ENCODE data around the gene PRKG2. TPM values are rescaled to one million over a fixed set of nuclear protein-coding genes. Genes with fewer than 3 reads are reported as not detected.

PRKG2 gene
- total RNA-seq, 2 experiments from 2014 or later, result 0.05 to 0.14 TPM

DNA sequence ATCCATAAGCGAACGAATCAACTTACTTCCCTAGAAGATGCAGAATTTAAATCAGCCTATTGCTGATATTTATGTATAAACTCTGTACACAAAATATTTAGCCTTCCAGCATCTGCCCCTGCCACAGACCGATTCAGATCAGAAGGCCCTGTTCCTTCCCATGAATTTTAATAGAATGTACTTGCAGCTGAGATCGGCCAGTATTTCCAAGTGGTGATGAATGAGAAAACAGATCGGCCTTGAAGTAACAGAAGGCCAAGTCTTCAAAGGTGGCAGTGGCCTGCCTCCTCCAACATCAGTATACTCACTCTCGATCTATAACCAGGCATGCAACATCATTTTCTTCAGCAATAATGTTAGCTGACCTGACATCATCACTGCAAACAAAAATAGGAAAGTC, 66.4 kb downstream of the PRKG2 start:
- no peaks in the 10 kb centered on the region for H3K27me3 Mint-ChIP-seq
- ChIA-PET CTCF (interaction anchor here (0.6 to 1.5 kb wide), 2 partner anchors 10 to 14 kb away, joined by 3 to 5 read pairs; no protein-coding TSS in a partner anchor), POLR2A (no interaction called here)
- ATAC-seq (no peak), DNase-seq (no peak)
- H3K9me3 Mint-ChIP-seq (ENCODE audit: low read depth), result no peaks in the 10 kb centered on the region
- no peak overlapping the region for H3K27ac Mint-ChIP-seq
- H3K4me1 Mint-ChIP-seq, result no peaks in the 10 kb centered on the region
- no peak overlapping the region for H3K4me3 Mint-ChIP-seq
- H3K36me3 Mint-ChIP-seq (ENCODE audit: low read depth), result no peaks in the 10 kb centered on the region
- intact Hi-C loops (cut with DNase I, micrococcal nuclease), result no loop called here

DNA sequence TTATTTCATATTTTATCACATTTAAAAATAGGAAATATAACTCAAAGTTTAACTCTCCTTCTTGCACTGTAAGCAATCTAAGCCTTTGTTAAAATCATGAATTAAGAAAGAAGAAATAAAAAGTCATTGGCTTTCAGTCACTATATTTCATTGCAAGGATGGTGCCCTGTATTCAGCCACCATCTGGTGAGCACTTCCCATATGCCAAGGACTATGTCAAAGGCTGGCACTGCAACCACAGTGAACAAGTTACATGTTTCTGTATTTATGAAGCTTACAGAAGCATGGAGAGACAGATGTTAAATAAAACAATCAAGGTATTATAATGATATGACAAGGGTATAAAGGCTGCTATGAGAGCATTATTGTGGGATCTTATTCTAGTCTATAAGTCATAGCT, 68.6 kb downstream of the PRKG2 start:
- POLR2A ChIA-PET, result no interaction called here
- Mint-ChIP-seq H3K36me3 (ENCODE audit: low read depth) (no peaks in the 10 kb centered on the region), H3K4me3 (no peak overlapping the region), H3K4me1 (no peaks in the 10 kb centered on the region), H3K27ac (no peak overlapping the region), H3K27me3 (no peaks in the 10 kb centered on the region), H3K9me3 (ENCODE audit: low read depth) (no peaks in the 10 kb centered on the region)
- intact Hi-C loops (cut with DNase I, micrococcal nuclease), result no loop called here
- CTCF ChIA-PET, result no interaction called here
- no peak for DNase-seq
- no peak for ATAC-seq

GRCh38 chr4:81143183-81143582, 71.8 kb downstream of the PRKG2 start:
- POLR2A ChIA-PET, result no interaction called here
- no peaks in the 10 kb centered on the region for H3K4me1 Mint-ChIP-seq
- intact Hi-C loops (cut with DNase I, micrococcal nuclease), result no loop called here
- H3K27me3 Mint-ChIP-seq, result peaks cover 2% of the 10 kb centered on the region
- no peaks in the 10 kb centered on the region for H3K36me3 Mint-ChIP-seq (ENCODE audit: low read depth)
- no peak overlapping the region for H3K27ac Mint-ChIP-seq
- CTCF ChIA-PET, result no interaction called here
- no peak for ATAC-seq
- no peak overlapping the region for H3K4me3 Mint-ChIP-seq
- DNase-seq, result no peak
- no peaks in the 10 kb centered on the region for H3K9me3 Mint-ChIP-seq (ENCODE audit: low read depth)

GRCh38 chr4:81142744-81143143, 72.3 kb downstream of the PRKG2 start:
- no peak overlapping the region for H3K4me3 Mint-ChIP-seq
- H3K27ac Mint-ChIP-seq, result no peak overlapping the region
- H3K27me3 Mint-ChIP-seq, result peaks cover 2% of the 10 kb centered on the region
- no peaks in the 10 kb centered on the region for H3K4me1 Mint-ChIP-seq
- ChIA-PET POLR2A (no interaction called here), CTCF (no interaction called here)
- H3K36me3 Mint-ChIP-seq (ENCODE audit: low read depth), result no peaks in the 10 kb centered on the region
- DNase-seq (no peak), ATAC-seq (no peak)
- H3K9me3 Mint-ChIP-seq (ENCODE audit: low read depth), result no peaks in the 10 kb centered on the region
- intact Hi-C loops (cut with DNase I, micrococcal nuclease), result no loop called here

DNA sequence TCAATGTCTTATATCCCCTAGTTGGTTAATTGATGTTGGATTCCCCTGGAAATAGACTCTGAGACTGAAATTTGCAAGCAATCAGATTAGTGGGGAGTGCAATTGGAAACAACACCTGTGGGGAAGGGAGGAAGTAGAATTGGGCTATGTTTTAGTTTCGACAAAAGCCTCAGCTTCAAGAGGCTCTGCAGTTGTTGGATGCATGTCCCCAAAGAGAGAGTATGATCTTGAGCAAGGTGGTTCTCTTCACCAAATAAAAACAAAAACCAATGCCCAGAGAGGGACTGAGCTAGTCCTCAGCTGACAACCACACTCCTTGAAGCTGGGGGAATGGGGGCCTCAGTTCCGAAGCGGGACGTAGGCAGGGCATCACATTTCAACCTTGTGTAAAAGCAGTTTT, 77.1 kb downstream of the PRKG2 start:
- no peak overlapping the region for H3K27ac Mint-ChIP-seq
- H3K9me3 Mint-ChIP-seq (ENCODE audit: low read depth), result no peaks in the 10 kb centered on the region
- DNase-seq (no peak), ATAC-seq (no peak)
- CTCF ChIA-PET, result interaction anchor here (0.9 kb wide), 1 partner anchor 12 kb away, joined by 5 read pairs; no protein-coding TSS in a partner anchor
- H3K36me3 Mint-ChIP-seq (ENCODE audit: low read depth), result no peaks in the 10 kb centered on the region
- H3K4me1 Mint-ChIP-seq, result no peaks in the 10 kb centered on the region
- peaks cover 9% of the 10 kb centered on the region for H3K27me3 Mint-ChIP-seq
- H3K4me3 Mint-ChIP-seq, result no peak overlapping the region
- POLR2A ChIA-PET, result no interaction called here
- intact Hi-C loops (cut with DNase I, micrococcal nuclease), result no loop called here

- Mint-ChIP-seq H3K36me3 (ENCODE audit: low read depth) (no peaks in the 10 kb centered on the region), H3K9me3 (ENCODE audit: low read depth) (no peaks in the 10 kb centered on the region), H3K27ac (no peak overlapping the region), H3K27me3 (peaks cover 9% of the 10 kb centered on the region), H3K4me3 (no peak overlapping the region), H3K4me1 (no peaks in the 10 kb centered on the region)
- CTCF ChIA-PET, result no interaction called here
- intact Hi-C loops (cut with DNase I, micrococcal nuclease), result no loop called here
- ATAC-seq, result no peak
- POLR2A ChIA-PET, result no interaction called here
- no peak for DNase-seq
These were observed 77.6 kb downstream of the PRKG2 start for GRCh38 chr4:81137446-81137845.

DNA sequence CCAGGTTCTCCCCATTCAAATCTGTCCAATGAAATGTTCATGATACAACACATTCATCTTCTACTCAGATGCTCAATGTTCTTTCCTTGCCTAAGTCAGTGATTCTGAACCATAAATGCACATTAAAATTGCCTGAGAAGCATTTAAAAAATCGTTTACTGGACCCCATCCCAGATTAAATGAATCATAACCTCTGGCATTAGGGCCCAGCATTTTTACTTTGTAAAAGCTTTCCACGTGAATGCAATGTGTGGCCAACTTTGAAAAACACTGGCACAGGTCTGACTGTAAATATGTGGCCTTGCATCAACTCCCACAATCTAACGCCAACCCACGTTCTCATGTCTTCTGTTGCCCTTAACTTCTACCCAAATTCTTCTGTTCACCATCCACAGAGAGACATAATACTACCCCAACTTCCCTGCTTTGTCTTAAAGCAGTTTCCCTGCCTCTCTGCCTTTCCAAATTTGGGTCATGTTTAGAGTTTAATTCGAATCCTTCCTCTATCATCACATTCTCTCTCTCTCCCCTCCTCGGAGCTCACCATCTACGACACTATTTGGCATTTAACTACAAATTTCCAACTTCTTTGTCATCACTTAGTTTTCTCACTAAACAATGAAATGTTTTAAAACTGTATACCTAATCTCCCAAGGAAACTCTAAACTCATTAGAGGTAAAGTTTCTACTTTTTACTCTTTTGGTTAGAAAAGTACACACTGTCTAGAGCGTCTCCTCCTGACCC, 78.7 kb downstream of the PRKG2 start:
- no peak for DNase-seq
- CTCF ChIA-PET, result no interaction called here
- no peak overlapping the region for H3K27ac Mint-ChIP-seq
- no peak overlapping the region for H3K4me3 Mint-ChIP-seq
- POLR2A ChIA-PET, result no interaction called here
- peaks cover 11% of the 10 kb centered on the region for H3K27me3 Mint-ChIP-seq
- intact Hi-C loops (cut with DNase I, micrococcal nuclease), result no loop called here
- H3K9me3 Mint-ChIP-seq (ENCODE audit: low read depth), result no peaks in the 10 kb centered on the region
- ATAC-seq, result no peak
- no peaks in the 10 kb centered on the region for H3K4me1 Mint-ChIP-seq
- H3K36me3 Mint-ChIP-seq (ENCODE audit: low read depth), result no peaks in the 10 kb centered on the region

DNA sequence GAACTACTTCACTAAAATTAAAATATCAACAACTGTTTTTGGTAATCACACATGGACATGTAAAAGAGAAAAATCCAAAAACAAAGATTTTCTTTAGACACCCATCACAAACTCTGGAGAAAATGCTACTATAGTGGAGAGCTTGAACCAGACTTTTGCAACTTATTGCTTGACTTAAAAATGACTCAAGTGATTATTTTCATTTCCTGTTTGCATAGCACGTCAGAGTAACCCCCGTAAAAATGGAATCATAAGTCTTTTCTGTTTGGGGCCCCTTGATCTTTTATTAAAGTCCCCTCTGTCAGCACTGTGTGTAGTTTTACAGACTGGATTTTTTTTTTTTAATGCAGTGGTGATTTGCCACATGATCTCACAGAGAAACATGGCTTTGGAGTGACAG, 79.5 kb downstream of the PRKG2 start:
- Mint-ChIP-seq H3K9me3 (ENCODE audit: low read depth) (no peaks in the 10 kb centered on the region), H3K27ac (no peak overlapping the region), H3K36me3 (ENCODE audit: low read depth) (no peaks in the 10 kb centered on the region), H3K4me3 (no peak overlapping the region), H3K27me3 (peaks cover 14% of the 10 kb centered on the region), H3K4me1 (no peaks in the 10 kb centered on the region)
- intact Hi-C loops (cut with DNase I, micrococcal nuclease), result no loop called here
- POLR2A ChIA-PET, result no interaction called here
- no peak for DNase-seq
- CTCF ChIA-PET, result no interaction called here
- ATAC-seq, result no peak

DNA sequence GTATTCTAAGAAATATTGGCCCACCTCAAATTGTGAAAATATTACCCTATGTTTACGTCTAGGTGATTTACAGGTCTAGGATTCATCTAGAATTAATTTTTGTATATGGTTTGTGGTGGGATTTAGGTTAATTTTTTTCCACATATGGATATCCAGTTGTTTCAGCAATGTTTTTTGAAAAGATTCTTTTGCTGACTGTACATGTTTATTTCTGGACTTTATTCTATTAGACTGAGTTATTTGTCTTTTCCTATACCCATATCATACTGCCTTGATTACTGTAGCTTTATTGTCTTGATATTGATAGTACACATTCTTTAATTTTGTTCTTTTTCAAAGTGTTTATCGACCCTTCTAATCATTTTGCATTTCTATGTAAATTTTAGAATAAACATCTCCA, 83.5 kb downstream of the PRKG2 start:
- CTCF ChIA-PET, result no interaction called here
- Mint-ChIP-seq H3K4me3 (no peak overlapping the region), H3K27me3 (peaks cover 9% of the 10 kb centered on the region), H3K27ac (no peak overlapping the region), H3K36me3 (ENCODE audit: low read depth) (no peaks in the 10 kb centered on the region), H3K9me3 (ENCODE audit: low read depth) (no peaks in the 10 kb centered on the region), H3K4me1 (no peaks in the 10 kb centered on the region)
- intact Hi-C loops (cut with DNase I, micrococcal nuclease), result no loop called here
- DNase-seq (no peak), ATAC-seq (no peak)
- POLR2A ChIA-PET, result no interaction called here

GRCh38 chr4:81131066-81131465, 84.0 kb downstream of the PRKG2 start:
- Mint-ChIP-seq H3K9me3 (ENCODE audit: low read depth) (no peaks in the 10 kb centered on the region), H3K4me3 (no peak overlapping the region), H3K36me3 (ENCODE audit: low read depth) (no peaks in the 10 kb centered on the region), H3K4me1 (no peaks in the 10 kb centered on the region), H3K27me3 (peaks cover 7% of the 10 kb centered on the region), H3K27ac (no peak overlapping the region)
- ATAC-seq (no peak), DNase-seq (no peak)
- intact Hi-C loops (cut with DNase I, micrococcal nuclease), result no loop called here
- CTCF ChIA-PET, result no interaction called here
- POLR2A ChIA-PET, result no interaction called here

DNA sequence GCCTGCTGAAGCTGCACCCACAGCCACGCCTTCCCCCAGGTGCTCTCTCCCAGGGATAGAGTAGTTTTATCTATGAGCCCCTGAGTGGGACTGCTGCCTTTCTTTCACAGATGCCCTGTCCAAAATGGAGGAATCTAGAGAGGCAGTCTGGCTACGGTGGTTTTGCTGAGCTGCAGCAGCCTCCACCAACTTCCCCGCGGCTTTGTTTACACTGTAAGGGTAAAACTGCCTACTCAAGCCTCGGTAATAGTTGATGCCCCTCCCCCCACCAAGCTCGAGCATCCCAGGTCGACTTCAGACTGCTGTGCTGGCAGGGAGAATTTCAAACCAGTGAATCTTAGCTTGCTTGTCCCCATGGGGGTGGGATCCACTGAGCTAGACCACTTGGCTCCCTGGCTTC, 84.5 kb downstream of the PRKG2 start:
- POLR2A ChIA-PET, result no interaction called here
- no peak overlapping the region for H3K27ac Mint-ChIP-seq
- CTCF ChIA-PET, result no interaction called here
- H3K36me3 Mint-ChIP-seq (ENCODE audit: low read depth), result no peaks in the 10 kb centered on the region
- no peak overlapping the region for H3K4me3 Mint-ChIP-seq
- peaks cover 7% of the 10 kb centered on the region for H3K27me3 Mint-ChIP-seq
- intact Hi-C loops (cut with DNase I, micrococcal nuclease), result no loop called here
- ATAC-seq (no peak), DNase-seq (no peak)
- H3K9me3 Mint-ChIP-seq (ENCODE audit: low read depth), result no peaks in the 10 kb centered on the region
- H3K4me1 Mint-ChIP-seq, result no peaks in the 10 kb centered on the region

DNA sequence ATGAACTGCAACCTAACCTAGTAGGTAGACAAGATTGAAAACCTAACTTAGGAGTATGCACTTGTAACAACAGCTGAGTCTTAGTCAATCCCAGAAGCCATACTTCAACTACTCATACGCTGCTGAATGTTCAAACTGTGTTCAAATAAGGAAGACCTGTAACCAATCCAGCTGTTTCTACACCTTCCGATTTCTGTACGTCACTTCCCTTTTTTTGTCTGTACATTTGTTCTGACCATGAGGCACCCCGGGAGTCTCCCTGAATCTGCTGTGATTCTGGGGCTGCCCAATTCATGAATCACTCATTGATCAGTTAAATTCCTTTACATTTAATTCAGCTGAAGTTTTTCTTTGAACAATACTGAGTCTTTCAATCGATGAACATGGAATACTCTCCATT, 95.0 kb downstream of the PRKG2 start:
- H3K4me3 Mint-ChIP-seq, result no peak overlapping the region
- H3K36me3 Mint-ChIP-seq (ENCODE audit: low read depth), result no peaks in the 10 kb centered on the region
- intact Hi-C loops (cut with DNase I, micrococcal nuclease), result no loop called here
- peaks cover 4% of the 10 kb centered on the region for H3K27me3 Mint-ChIP-seq
- DNase-seq (no peak), ATAC-seq (no peak)
- no peaks in the 10 kb centered on the region for H3K4me1 Mint-ChIP-seq
- H3K9me3 Mint-ChIP-seq (ENCODE audit: low read depth), result no peaks in the 10 kb centered on the region
- CTCF ChIA-PET, result no interaction called here
- H3K27ac Mint-ChIP-seq, result no peak overlapping the region
- POLR2A ChIA-PET, result no interaction called here

DNA sequence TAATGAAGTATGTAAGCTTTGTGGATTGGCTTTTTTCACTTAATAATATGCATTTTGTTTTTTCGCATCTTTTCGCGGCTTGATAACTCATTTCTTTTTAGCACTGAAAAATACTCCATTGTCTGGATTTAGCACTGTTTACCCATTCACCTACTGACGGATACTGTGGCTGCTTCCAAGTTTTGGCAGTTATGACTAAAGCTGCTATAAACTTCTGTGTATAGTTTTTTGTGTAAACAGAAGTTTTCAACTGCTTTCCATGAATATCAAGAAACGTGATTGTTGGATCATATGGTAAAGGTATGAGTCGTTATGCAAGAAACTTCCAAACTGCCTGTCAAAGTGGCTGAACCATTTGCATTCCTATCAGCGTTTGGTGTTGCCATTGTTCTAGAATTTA, 96.9 kb downstream of the PRKG2 start:
- H3K36me3 Mint-ChIP-seq (ENCODE audit: low read depth), result no peaks in the 10 kb centered on the region
- ChIA-PET POLR2A (no interaction called here), CTCF (no interaction called here)
- peaks cover 5% of the 10 kb centered on the region for H3K4me1 Mint-ChIP-seq
- H3K27me3 Mint-ChIP-seq, result peaks cover 4% of the 10 kb centered on the region
- H3K27ac Mint-ChIP-seq, result no peak overlapping the region
- no peak overlapping the region for H3K4me3 Mint-ChIP-seq
- DNase-seq, result no peak
- ATAC-seq, result no peak
- no peaks in the 10 kb centered on the region for H3K9me3 Mint-ChIP-seq (ENCODE audit: low read depth)
- intact Hi-C loops (cut with DNase I, micrococcal nuclease), result no loop called here
